Smooth muscle cell (in vitro differentiated cells): ENCODE measurements around the gene KDM4F. TPM values are rescaled to one million over a fixed set of nuclear protein-coding genes. Genes with fewer than 3 reads are reported as not detected.

Source experiments
- DNase-seq: peaks from one replicate; lab custom pipeline; 2025; ENCODE audit not compliant: unreplicated experiment; lab: John Stamatoyannopoulos, UW
- H2AFZ ChIP-seq: fragments of 200-600 bp; sonication (generic); 2 replicates; pipeline ENCODE4 v1.6.0; 2016; ENCODE audit warnings: antibody characterized with exemption, low read depth, mild to moderate bottlenecking
- H3F3A ChIP-seq: fragments of 200-600 bp; sonication (generic); 2 replicates; pipeline ENCODE4 v1.6.0; 2017; ENCODE audit warnings: antibody characterized with exemption, low read depth
- H3K27ac ChIP-seq: fragments of 200-600 bp; sonication (generic); 2 replicates; pipeline ENCODE4 v1.5.1; 2016; ENCODE audit warnings: low read depth, mild to moderate bottlenecking
- H3K27me3 ChIP-seq: fragments of 200-600 bp; sonication (generic); 2 replicates; pipeline ENCODE4 v1.6.1; 2016; ENCODE audit warnings: low read depth, mild to moderate bottlenecking
- H3K36me3 ChIP-seq: fragments of 200-600 bp; sonication (generic); 2 replicates; pipeline ENCODE4 v1.5.1; 2016; ENCODE audit warnings: low read depth
- H3K4me1 ChIP-seq: fragments of 200-600 bp; sonication (generic); 2 replicates; pipeline ENCODE4 v1.5.1; 2016; ENCODE audit warnings: low read depth
- H3K4me2 ChIP-seq: fragments of 200-600 bp; sonication (generic); 2 replicates; pipeline ENCODE4 v1.6.0; 2016; ENCODE audit warnings: mild to moderate bottlenecking
- H3K4me3 ChIP-seq: fragments of 200-600 bp; sonication (generic); 2 replicates; pipeline ENCODE4 v1.5.1; 2016; ENCODE audit warnings: mild to moderate bottlenecking
- H3K79me2 ChIP-seq: fragments of 200-600 bp; sonication (generic); 2 replicates; pipeline ENCODE4 v1.6.0; 2016; ENCODE audit warnings: low read depth, mild to moderate bottlenecking
- H3K9ac ChIP-seq: fragments of 200-600 bp; sonication (generic); 2 replicates; pipeline ENCODE4 v1.6.0; 2016; ENCODE audit warnings: low read depth
- H3K9me3 ChIP-seq: fragments of 200-600 bp; sonication (generic); replicated peaks from 2 replicates; pipeline ENCODE4 v1.5.1; 2016; ENCODE audit warnings: low read depth
- H4K20me1 ChIP-seq: fragments of 200-600 bp; sonication (generic); 2 replicates; pipeline ENCODE4 v1.6.0; 2016; ENCODE audit warnings: low read depth
- WGBS: methylation state at CpG from one replicate; pipeline ENCODE4 v1.1.7; 2016; ENCODE audit warnings: low lambda C conversion rate; 5-methylcytosine and 5-hydroxymethylcytosine counted together
- polyA plus RNA-seq: library from polyadenylated mRNA; unstranded; fragments of >200 nt; fragmentation: Nextera tagmentation; extraction: Ambion mirVana; gene quantifications from 2 replicates; pipeline ENCODE4 v1.2.1, GENCODE V29; 2016
- total RNA-seq: library from RNA; depleted of rRNA; stranded (reverse); fragments of >200 nt; gene quantifications from 2 replicates; pipeline ENCODE4 v1.2.3, GENCODE V29; 2014
- TF ChIP-seq, protein P1 (sequence below): fragments of 200-600 bp; sonication (generic); IDR thresholded peaks from 2 replicates; pipeline ENCODE4 v1.5.1; 2017; ENCODE audit warnings: borderline replicate concordance, mild to moderate bottlenecking, antibody characterized with exemption; ENCODE audit not compliant: insufficient read depth, poor library complexity, severe bottlenecking

KDM4F gene
- total and polyA plus RNA-seq, 2 experiments from 2014 or later, result not detected

DNA sequence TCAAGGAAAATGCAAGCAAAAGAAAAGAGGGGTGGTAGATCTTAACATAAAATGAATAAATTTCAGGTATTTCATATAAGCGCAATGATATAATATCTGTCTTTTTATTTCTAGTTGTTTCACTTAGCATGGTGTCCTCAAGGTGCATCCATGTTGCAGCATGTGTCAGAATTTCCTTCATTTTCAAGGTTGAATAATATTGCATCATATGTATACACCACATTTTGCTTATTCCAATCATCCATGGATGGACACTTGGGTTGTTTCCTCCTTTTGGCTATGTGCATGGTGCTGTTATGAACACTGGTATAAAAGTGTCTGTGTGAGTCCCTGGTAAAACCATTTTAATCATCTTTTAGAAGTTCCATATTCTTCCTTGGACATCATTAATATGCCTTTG is 7.0 kb upstream of the KDM4F start:
- Histone ChIP-seq H3K4me1 (no peaks in the 10 kb centered on the region), H3K4me2 (no peak overlapping the region), H3K9me3 (no peaks in the 10 kb centered on the region), H3K9ac (no peak overlapping the region), H4K20me1 (no peaks in the 10 kb centered on the region), H3K79me2 (no peaks in the 10 kb centered on the region), H3K36me3 (no peaks in the 10 kb centered on the region), H2AFZ (no peak overlapping the region), H3F3A (peaks cover 3% of the 10 kb centered on the region), H3K27me3 (no peaks in the 10 kb centered on the region), H3K27ac (no peak overlapping the region), H3K4me3 (no peak overlapping the region)
- DNase-seq, result no peak
- WGBS, result 100% methylated on average over 1 of the region's 1 CpG
- TF ChIP-seq, protein P1, sequence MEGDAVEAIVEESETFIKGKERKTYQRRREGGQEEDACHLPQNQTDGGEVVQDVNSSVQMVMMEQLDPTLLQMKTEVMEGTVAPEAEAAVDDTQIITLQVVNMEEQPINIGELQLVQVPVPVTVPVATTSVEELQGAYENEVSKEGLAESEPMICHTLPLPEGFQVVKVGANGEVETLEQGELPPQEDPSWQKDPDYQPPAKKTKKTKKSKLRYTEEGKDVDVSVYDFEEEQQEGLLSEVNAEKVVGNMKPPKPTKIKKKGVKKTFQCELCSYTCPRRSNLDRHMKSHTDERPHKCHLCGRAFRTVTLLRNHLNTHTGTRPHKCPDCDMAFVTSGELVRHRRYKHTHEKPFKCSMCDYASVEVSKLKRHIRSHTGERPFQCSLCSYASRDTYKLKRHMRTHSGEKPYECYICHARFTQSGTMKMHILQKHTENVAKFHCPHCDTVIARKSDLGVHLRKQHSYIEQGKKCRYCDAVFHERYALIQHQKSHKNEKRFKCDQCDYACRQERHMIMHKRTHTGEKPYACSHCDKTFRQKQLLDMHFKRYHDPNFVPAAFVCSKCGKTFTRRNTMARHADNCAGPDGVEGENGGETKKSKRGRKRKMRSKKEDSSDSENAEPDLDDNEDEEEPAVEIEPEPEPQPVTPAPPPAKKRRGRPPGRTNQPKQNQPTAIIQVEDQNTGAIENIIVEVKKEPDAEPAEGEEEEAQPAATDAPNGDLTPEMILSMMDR, result no peak

DNA sequence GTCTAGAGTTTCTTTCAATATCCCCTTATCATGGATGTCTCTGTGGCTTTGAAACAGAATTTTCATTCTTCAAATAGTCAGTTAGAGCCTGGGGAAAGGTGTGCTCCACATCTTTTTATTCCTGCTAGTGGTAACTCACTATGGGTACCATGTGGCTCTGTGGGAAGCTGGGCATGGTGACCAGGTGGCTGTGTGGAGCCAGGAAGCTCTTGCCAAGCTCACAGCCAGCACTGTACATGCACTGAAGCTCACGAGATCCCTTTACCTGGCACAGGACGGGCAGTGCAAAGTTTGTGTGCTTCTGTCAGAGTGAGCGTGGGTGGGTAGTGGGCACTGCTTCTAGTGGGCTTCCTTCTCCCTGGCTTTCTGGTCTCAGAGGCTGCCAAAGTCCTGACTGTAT is 6.3 kb upstream of the KDM4F start:
- Histone ChIP-seq H3K9me3 (no peaks in the 10 kb centered on the region), H3K27ac (no peak overlapping the region), H4K20me1 (no peaks in the 10 kb centered on the region), H3K79me2 (no peaks in the 10 kb centered on the region), H3K9ac (no peak overlapping the region), H3K4me2 (peak overlapping the region; percentile 45), H3K4me3 (no peak overlapping the region), H2AFZ (no peak overlapping the region), H3K36me3 (no peaks in the 10 kb centered on the region), H3F3A (peaks cover 3% of the 10 kb centered on the region), H3K27me3 (no peaks in the 10 kb centered on the region), H3K4me1 (no peaks in the 10 kb centered on the region)
- TF ChIP-seq, protein P1, result no peak
- no peak for DNase-seq
- 83% methylated on average over 3 of the region's 3 CpGs for WGBS

DNA sequence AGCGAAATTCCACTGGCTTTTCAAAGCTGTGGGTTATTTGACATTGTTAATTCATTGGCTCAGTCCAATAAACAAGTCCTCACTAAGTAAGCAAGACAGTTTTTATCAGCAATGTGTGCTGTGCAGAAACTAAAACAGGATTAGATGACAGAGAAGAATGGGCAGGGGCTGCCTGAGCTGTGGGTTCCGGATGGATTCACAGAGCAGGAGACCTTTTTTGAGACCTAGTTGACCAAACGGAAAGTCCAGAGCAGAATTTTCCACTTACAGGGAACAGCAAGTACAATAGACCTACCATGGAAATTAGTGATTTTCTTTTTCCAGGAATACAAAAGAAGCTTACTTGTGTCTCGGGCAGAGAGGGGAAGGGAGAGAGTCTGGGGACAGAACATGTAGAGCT is 5.2 kb upstream of the KDM4F start:
- Histone ChIP-seq H4K20me1 (no peaks in the 10 kb centered on the region), H3F3A (peaks cover 3% of the 10 kb centered on the region), H3K4me3 (no peak overlapping the region), H3K27me3 (no peaks in the 10 kb centered on the region), H2AFZ (peak overlapping the region; percentile 26), H3K9me3 (no peaks in the 10 kb centered on the region), H3K27ac (no peak overlapping the region), H3K9ac (no peak overlapping the region), H3K4me1 (no peaks in the 10 kb centered on the region), H3K36me3 (no peaks in the 10 kb centered on the region), H3K79me2 (no peaks in the 10 kb centered on the region), H3K4me2 (peak overlapping the region; percentile 45)
- TF ChIP-seq, protein P1, result no peak
- DNase-seq, result no peak
- 28% methylated on average over 4 of the region's 4 CpGs for WGBS

DNA sequence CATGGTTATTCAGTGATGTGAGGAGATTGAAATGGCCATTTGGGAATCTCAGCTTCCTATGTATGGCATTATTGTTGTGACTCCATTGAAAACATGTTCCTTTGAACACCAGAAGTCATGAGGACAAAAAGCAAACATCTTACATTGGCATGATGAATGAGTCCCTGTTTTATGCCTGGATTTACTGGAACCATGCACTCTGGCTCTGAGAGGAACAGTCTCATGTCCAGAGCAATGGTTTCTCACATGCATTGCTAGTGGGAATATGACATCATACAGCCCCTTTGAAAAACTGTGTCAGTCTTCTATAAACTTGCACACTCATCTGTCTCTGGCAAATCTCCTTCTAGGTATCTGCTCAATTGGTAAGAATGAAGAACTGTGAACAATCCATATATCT is 3.4 kb upstream of the KDM4F start:
- Histone ChIP-seq H3K4me3 (no peak overlapping the region), H3K79me2 (no peaks in the 10 kb centered on the region), H2AFZ (peak overlapping the region; percentile 21), H4K20me1 (no peaks in the 10 kb centered on the region), H3K4me1 (no peaks in the 10 kb centered on the region), H3K9me3 (no peaks in the 10 kb centered on the region), H3F3A (peaks cover 3% of the 10 kb centered on the region), H3K9ac (no peak overlapping the region), H3K27ac (no peak overlapping the region), H3K36me3 (no peaks in the 10 kb centered on the region), H3K27me3 (no peaks in the 10 kb centered on the region), H3K4me2 (no peak overlapping the region)
- DNase-seq, result no peak
- TF ChIP-seq, protein P1, result no peak
